DMS153 treated with DMSO at 0.1 percent for 48 hours (cell line): ENCODE measurements around the gene KBTBD2.
"Not testable (repeated sequence)": the region's sequence is repeated elsewhere in the genome, so short reads cannot be mapped to it uniquely, and the experiment has no call there.

Experiments
- DNase-seq: peaks from one replicate; lab custom pipeline; 2025; ENCODE audit not compliant: unreplicated experiment; lab: John Stamatoyannopoulos, UW

KBTBD2 gene

GRCh38 chr7:32855837-32856775 lies 35.5 kb downstream of the KBTBD2 start:
- DNase-seq = not testable (repeated sequence)

GRCh38 chr7:32850654-32851053 lies 40.9 kb downstream of the KBTBD2 start:
- not testable (repeated sequence) for DNase-seq

GRCh38 chr7:32848655-32849054 lies 42.9 kb downstream of the KBTBD2 start:
- DNase-seq = not testable (repeated sequence)

- no peak for DNase-seq
Measured at GRCh38 chr7:32846630-32847225, 44.8 kb downstream of the KBTBD2 start.

- DNase-seq = not testable (repeated sequence)
Measured at GRCh38 chr7:32844748-32845147, 46.8 kb downstream of the KBTBD2 start.

- DNase-seq = not testable (repeated sequence)
Measured at GRCh38 chr7:32843763-32844162, 47.8 kb downstream of the KBTBD2 start.

GRCh38 chr7:32839846-32840245 lies 51.7 kb downstream of the KBTBD2 start:
- not testable (repeated sequence) for DNase-seq

- DNase-seq = not testable (repeated sequence)
Measured at GRCh38 chr7:32828996-32829752, 62.4 kb downstream of the KBTBD2 start.
